ENCODE measurements around the gene CCNH.

CCNH gene

GRCh38 chr5:87360132-87360531 is 52.6 kb downstream of the CCNH start:
- DNase-seq (ENCODE audit: low read depth in 2 of 2) = no peak

GRCh38 chr5:87359106-87359505 is 53.6 kb downstream of the CCNH start:
- no peak for DNase-seq (ENCODE audit: low read depth in 2 of 2)

- DNase-seq (ENCODE audit: low read depth in 2 of 2) = no peak
Observed at GRCh38 chr5:87354496-87354895, 58.2 kb downstream of the CCNH start.

GRCh38 chr5:87347841-87348240 is 64.9 kb downstream of the CCNH start:
- DNase-seq (ENCODE audit: low read depth in 2 of 2) = no peak

GRCh38 chr5:87347272-87347671 is 65.5 kb downstream of the CCNH start:
- DNase-seq (ENCODE audit: low read depth in 2 of 2) = peak; percentile 16 to 18
